CD4-positive, alpha-beta T cell treated with Interleukin-6 at 100 ng/mL for 8 hours (primary cell): ENCODE data around the gene GRPEL1.
"Not testable (repeated sequence)": the region's sequence is repeated elsewhere in the genome, so short reads cannot be mapped to it uniquely, and the experiment has no call there.

Source experiments
- DNase-seq: peaks from one replicate; pipeline ENCODE4 v3.0.0-alpha.2; 2020; ENCODE audit warnings: mixed read lengths, low spot score

GRPEL1 gene

DNA sequence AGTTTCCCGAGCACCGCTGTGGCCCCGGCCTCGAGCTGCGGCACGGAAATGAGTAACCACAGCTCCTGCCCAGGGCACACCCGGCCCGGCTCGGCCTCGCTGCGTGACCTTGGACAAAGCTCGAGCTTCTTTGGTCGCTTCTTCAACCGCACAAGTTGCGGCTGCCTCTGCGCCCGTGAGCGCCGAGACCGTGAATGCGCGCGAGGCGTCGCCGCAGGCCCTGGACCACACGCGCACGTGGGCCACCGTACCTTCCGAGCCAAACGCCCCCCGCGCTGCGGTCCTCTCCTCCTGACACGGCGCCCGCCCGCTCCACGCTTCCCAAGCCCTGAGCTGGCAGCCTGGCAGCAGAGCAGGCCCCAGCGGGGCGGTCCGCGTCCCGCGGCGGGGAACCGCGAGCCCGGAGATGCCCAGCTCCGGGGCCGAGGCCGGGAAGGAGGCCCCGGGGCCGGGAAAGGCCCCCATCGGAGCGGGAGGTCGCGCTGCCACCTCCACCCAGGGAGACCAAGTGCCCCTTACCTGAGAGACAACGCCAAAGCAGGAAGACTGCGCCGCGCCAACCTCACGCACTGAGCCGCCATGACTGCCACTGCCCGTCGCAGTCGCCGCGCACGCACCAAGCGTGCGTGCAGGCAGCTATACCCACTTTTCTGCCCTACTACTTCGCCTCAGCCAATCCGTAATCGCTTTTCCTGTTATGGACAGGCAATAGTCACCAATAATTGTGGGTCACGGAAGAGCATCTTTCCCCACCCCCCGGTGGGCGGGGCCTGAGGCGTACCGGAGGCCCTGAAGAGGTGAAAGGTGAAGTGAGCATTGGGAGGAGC is at the start of gene GRPEL1:
TSS of gene GRPEL1 (minus strand) at position 613 of the 827 bp plus-strand sequence. CDS start at position 581, 32 bp downstream.
- peak; percentile 100 for DNase-seq

DNA sequence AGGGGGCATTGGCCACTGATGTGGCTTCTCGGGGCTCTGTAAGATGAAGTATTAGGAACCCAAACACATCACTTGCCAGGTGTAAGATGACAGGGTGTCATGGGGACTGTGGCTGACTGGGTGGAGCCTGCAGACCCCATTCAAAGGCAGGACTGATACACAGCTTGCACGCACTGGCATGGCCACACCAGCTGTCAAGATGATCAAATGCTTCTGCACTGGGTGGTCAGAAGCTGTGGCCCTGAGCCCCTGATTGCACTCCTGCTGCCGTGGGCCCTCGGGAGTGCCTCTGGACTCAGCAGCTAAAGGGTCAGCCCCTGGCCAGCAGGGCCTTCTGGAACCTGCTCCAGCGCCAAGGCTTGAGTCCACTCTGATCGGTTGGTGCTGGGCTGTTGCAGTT is 48.8 kb upstream of the GRPEL1 start:
- DNase-seq, result no peak

DNA sequence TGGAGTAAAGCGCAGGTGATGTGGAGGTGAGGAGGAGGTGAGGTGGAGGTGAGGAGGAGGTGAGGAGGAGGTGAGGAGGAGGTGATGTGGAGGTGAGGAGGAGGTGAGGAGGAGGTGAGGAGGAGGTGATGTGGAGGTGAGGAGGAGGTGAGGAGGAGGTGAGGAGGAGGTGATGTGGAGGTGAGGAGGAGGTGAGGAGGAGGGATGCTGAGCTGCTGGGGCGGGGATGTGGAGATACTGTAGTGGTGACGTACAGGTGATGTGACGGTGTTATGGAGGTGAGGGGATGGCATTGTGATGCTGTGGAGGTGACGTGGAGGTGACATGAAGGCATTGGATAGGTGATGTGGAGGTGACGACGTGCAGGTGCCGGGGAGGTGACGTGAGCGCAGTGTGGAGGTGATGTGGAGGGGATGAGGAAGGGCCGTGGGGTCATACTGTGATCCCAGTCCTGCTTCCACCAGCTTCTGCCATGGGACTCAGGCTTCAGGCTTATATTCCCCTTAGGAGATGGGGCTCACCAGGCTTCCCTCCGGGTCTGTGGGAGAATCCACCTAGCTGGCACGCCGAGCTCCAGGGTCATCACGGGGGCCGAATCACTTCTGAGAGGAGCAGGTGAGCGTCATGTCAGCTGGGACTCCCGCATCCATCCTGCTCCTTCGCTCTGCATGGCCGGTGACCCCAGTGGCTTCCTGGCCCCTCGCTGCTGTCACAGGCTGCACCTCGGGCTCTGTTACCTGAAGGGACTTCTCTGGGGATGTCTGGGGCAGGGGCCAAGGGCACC is 47.9 kb upstream of the GRPEL1 start:
- no peak for DNase-seq

DNA sequence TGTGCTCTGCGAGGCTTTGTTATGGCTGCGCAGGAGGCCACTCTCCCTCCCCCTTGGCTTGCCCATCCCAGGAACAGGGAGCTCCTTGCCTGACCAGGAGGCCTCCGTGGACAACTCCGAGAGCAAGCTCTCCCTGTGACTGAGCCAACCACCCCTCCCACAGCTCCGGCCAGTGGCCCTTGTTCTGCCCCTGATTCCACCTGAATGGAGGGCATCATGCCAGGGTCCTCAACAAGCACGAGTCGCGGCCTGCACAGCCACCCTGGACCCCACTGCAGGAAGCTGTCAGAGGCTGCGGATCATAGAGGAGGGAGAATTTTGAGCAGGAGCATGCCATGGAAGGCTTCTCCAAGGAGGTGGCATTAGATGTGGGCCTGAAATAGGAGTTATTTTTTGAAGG is 44.8 kb upstream of the GRPEL1 start:
- no peak for DNase-seq

DNA sequence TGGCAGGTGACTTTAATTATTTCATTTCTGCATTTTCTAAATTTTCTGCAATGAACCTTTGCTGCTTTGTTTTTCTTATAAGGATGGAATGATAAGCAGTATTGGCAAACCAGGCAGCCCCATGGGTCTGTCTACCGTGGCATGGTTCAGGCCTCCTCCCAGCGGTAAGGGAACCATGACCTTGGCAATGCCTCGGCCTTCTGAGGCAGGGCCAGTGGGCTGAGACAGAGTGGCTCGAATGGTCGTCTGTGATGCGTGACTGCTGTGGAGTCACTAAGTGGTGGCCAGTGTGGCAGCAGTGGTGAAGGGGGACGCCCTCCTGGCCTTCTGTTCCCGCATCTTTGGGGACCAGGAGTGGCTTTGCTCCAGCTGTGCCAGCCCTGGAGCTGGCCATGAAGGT is 43.6 kb upstream of the GRPEL1 start:
- no peak for DNase-seq

DNA sequence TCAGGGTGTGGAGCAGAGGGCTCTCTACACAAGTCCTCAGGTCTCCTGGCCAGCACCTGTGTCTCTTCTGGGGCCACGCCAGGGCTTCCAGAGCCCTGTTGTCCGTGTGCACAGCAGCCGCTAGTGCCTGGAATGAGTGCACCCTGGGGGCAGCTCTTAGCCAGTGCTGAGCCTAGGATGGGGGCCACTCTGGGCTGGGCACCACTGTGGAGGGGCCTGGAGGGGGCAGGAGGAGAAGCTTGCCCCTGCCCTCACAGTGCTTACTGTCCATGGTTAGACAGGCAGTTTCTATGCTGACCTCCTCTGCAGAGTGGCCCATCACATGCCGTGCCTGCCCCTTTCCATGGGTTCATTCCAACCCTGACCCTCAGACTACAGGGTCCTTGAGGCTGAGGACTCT is 42.7 kb upstream of the GRPEL1 start:
- no peak for DNase-seq

DNA sequence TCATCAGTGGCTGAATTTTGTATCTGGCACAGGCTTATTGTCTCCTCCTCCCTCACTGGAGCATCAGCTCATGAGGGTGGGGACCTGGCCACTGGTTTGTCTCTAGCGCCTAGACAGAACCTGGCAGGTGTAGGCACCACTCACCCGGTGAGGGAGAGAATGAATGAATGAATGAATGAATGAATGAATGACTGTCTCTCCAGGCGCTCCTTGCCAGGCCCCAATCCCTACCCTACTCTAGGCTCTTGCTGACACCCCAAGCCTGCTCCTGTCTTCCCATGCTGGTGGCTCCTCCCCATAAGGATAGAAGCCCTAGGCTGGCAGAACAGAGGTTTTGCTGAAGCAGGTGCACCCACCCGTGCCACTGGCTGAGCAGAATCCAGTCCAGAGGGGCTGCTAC is 41.3 kb upstream of the GRPEL1 start:
- no peak for DNase-seq

DNA sequence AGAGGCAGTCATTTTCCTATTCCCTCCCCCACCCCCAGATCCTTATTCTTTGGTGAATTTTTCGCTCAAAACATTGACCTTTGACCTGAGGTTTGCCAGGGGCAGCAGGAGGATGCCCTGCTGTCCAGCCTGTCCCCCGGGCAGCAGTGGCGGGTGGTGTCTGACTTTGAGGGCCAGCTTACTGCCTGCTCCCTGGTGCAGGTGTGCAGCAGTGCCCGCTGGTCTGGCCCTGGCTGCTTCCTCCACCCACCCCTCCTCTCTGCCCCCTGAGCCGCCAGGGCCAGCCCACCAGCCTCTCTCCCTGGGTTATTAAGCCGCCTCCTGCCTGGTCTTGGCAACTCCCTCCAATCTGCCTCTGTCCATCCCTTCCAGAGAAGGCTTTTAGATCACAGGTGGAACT is 40.8 kb upstream of the GRPEL1 start:
- DNase-seq, result no peak

DNA sequence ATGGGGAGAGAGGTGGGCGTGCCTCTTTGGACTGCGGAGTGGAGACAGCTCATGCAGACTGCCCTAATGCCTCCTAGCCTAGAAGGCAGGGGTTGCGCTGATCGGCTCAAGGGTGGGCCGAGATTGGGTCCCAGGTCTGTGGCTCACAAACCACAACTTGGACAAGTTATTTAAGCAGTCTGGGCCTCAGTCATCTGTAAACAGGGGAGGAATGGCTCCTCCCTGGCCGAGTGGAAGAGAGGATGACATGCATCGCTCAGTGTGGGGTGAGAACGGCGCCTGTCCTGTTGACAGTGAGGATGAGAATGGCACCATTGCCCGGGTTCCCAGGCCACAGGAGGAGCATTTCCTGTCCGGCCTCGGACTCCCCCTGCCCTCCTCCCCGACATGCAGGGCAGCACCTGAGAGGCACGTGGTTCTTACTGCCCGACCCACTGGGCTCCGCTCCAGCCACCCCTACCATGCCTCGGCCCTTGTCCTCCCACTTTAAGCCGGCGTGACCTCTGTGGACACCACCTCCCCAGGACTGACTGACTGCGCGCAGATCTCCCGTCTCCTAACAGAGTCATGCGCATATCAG is 40.3 kb upstream of the GRPEL1 start:
- DNase-seq, result no peak

DNA sequence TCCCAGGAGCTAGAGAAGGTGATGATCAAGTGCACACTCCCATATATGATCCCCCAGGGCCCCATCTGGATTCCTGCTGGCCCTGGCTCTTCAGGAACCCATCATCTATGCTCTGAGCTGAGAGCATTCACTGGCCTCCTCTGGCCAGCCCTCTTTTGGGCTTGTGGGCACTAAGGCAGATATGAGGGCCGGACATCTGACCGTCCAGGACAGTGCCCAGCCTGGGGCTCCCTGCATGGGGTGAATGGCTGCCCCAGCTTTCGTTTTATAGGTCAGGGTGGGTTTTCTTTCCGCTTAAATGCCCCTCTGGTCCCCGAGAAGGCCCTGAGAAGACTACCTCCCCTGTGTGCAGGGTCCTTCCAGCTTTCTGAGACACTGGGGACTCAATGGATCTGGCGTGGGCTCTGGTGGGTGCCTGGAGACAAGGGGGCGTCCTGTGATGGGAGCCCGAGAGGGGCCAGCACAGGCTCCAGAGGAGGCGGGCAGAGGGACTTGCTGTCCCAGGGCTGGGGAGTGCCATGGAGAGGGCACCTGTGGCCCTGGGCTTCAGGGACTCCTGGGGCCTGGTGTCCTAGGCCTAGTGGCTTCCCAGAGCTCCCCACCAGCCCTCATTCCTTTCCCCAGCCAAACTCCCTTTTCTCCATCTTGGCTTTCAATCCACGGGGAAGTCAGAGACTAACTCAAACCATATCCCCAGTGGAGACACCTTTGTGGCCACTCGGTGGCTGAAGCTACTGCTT is 39.5 kb upstream of the GRPEL1 start:
- DNase-seq, result no peak

DNA sequence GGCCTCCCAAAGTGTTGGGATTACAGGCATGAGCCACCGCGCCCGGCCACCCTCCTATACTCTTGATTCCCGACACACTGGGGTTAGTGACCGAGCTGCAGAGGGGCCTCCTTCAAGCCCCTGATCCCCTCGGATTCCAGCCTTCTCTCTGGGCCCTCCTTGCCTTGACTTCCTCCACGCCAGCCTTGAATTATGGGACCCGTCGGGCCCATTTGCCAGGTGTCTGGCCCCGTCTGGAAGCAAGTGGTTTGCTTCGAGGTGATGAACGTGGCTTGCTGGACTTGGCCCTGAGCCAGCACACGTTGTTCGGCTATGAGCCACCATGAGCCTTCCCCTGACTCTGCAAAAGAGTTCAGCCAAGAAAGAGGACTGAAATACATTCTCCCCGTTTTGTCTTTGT is 37.4 kb upstream of the GRPEL1 start:
- DNase-seq, result no peak

DNA sequence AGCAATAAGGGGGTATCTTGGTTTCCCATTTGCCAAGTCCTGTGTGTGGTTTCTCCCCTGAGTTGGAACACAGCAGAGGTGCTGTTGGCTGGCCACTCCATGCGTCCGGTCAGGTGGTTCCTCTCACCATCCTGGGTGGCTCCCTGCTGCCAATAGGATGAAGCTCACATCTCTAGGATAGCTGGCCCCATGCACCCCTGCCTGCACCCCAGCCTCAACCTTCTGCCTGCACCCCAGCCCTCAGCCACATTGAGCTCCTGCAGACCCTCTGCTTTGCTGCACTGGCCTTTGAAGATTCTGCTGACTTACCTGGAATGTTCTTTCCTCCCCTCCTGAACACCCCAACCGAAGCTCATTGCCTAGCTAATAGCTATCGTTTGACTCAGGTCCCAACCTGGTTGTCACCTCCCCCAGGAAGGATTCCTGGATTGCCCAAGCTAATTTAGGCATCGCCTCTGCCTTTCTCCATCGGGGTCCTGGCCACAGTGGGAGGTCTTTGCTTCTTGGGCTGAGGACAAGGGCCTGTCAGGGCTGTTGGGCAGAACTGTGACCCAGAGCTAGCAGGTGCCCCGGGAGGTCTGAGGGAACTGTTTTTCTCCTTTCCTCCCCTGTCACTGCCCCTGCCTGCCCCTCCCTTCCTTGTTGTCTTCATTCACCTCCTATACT is 36.6 kb upstream of the GRPEL1 start:
- DNase-seq, result no peak

DNA sequence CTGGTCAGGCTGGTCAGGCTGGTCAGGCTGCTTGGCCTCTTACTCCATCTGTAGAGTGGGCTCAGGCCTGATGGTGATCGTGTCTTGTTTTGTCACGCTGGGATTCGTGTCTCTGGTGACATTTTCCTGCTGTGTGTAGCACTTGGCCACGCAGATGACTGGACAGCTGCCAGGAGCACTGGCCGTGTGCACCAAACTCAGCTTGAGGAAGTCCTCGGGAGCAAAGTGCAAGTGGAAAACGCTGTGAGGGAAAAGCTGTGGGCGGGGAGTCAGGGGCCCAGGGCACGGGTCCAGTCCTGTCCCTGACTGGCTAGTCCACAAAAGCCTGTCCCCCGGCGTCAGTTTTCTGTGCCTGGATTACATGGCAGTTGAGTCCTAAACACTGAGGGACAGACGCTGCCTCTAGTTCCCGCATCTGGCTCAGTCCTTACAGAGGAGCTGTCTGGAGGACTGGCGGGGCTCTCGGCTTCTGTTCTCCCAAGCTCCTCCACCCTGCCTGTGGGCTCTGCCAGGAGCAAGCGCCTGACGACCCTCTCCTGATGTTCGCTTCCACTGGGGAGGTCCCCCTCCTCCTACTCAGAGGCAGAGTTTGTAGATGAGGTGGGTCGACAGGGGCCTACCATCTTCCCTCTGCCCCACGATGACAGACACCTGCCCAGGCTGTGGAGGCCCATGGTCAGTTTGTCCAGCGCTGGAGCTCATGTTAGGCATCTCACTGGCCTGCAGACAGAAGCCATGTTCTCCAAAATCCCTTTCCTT is 35.9 kb upstream of the GRPEL1 start:
- peak; percentile 7 for DNase-seq

DNA sequence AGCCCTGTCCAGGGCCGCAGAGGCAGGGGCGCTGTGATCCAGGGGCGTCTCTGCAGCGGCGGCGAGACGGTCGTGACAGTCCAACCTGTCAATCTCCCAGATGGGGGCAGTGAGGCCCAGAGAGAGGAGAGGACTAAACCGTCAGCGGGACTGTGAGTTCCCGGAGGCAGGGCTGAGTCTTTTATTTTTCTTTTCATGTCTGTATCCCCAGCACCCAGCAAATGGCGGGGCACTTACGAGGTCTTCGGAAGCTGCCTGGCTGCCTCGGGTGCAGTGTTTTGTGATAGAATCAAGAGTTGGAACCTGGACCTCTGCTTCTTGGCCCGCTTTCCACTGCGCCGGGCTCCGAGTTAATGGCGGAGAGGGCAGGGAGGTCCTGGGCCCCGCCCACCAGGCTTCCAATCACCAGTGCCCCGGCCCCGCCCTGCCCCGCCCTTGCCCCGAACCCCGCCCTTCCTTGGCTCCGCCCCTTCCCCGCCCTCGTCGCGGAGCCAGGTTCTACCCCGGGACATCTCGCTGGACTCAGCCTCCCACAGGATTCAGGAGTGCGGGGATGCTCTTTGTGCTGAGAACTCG is 35.3 kb upstream of the GRPEL1 start:
- peak; percentile 82 for DNase-seq

DNA sequence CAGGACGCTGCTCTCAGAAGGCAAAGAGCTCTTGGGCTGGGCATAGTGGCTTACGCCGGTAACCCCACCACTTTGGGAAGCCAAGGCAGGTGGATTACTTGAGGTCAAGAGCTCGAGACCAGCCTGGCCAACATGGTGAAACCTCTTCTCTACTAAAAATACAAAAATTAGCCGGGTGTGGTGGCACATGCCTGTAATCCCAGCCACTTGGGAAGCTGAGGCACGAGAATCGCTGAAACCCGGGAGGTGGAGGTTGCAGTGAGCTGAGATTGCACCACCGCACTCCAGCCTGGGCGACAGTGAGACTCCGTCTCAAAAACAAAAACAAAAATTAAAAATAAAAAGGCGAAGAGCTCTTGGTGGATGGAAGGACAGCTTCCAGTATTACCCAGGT is 34.6 kb upstream of the GRPEL1 start:
- DNase-seq, result not testable (repeated sequence)

DNA sequence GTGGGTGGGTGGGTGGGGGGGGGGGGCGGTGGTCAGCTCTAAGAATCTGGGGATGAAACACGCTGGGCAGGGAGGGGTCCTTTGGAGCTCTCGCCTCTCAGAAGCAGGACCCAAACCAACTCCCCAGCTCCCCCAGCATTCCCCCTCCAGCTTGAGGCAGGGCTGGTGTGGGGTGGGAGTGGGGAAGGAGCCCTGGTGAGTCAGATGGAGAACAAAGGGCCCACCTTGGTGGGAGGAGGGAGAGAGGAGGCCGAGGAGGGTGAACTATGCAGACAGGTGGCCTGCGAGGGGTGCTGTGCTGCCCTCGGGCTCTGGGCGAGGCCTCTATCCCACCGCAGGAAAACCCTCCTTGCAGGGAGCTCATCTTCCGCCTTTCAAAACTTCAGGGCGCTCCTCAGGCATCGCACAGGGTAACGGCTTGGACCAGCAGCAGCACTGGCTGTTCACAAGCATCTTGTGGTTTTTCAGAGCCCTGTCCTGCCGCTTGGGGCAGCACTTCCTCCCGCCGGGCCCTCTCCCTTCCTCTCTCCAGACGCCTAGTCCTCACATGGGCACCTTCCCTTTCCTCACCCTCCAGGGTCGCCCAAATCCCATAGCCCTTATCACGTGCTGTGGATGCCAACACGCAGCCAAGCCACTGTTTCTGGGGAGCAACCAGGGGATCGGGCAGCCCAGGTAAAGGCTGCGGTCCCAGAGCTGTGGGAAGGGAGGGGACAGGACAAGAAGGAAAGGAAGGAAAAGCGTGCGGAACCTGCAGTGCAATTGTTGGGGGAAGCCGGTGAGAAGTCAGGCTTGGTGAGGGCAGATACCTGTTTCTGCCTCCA is 34.0 kb upstream of the GRPEL1 start:
- peak; percentile 38 for DNase-seq

DNA sequence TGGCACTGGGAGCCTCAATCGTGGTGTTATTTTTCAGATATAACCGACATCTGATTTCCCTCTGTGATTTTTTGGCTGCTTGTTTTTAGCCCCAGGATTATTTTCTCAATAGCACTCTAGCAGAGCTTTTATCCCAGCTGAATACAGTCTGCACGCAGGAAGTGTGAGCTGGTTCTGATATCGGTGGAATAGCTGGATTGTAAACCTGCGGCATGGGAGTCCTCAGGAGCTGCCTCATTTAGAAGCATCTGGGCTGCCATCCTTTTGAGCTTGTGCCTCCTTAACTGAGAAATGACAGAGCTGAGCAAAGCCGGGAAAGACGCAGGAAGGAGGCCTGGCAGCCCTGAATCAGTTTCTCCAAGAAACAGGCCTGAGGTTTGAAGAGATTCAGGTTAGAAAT is 28.4 kb upstream of the GRPEL1 start:
- DNase-seq, result no peak

DNA sequence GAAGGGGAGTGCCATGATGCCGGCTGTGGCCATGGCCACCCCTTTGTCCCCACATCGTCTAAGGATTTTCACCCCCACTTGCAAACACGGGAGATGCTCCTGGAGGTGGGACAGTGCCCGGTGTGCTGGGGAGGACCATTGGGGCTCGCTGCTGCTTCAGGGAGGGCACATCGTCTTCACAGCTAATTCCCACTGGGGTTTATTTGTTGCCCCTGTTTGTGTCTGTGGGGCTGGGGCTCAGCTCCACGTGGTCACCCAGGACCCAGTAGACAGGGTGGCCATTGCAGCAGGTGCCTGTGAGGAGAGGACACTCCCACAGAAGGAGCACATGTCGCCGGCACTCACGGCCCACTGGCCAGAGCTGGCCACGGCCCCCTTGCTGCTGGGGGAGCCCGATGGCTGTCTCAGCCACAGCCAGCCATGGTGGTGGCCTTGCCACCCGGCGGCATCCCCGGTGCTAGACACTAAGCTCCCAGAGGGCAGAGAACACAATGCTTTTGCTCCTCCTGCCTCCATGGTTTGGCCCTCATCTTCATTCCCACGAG is 27.8 kb upstream of the GRPEL1 start:
- DNase-seq, result no peak

DNA sequence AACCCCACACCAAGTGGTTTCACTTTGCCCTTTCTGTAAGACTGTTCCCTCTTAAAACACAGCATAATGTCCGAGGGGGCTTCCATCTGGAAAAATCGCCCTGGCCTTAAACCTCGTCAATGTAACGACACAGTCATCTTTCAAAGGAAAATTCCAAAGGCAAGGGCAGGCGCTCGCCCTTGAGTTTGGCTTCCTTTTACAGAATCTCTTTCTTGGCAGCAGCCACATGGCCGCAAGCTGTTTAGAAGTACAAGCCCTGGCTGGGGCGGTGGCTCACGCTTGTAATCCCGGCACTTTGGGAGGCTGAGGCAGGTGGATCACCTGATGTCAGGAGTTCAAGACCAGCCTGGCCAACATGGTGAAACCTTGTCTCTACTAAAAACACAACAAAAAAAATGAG is 27.1 kb upstream of the GRPEL1 start:
- no peak for DNase-seq
